ENCODE results near the gene FAM193A. TPM values are rescaled to one million over a fixed set of nuclear protein-coding genes. Genes with fewer than 3 reads are reported as not detected.
A peak's percentile ranks its signal among the peaks of the same experiment; 100 is the strongest.
"Not testable (repeated sequence)": the region's sequence is repeated elsewhere in the genome, so short reads cannot be mapped to it uniquely, and the experiment has no call there.

Gene FAM193A
- total and polyA plus RNA-seq, 3 experiments from 2014 or later = 4.9 to 26.9 (median 25.8) TPM

- peaks cover 10% of the 10 kb centered on the region for H3K36me3 ChIP-seq (ENCODE audit: insufficient read depth, low read length)
- H3K27me3 ChIP-seq (ENCODE audit: insufficient read depth, low read length, poor library complexity, severe bottlenecking) = no peaks in the 10 kb centered on the region
- Mint-ChIP-seq H3K27me3 (no peaks in the 10 kb centered on the region), H3K36me3 (peaks cover 13 to 56% (median 31%) of the 10 kb centered on the region in 3 donors), H3K4me3 (peak overlapping the region in 1 of 7 donors; percentile 18), H3K27ac (no peak overlapping the region), H3K9me3 (peaks cover 2 to 16% (median 13%) of the 10 kb centered on the region in 5 donors), H3K4me1 (peaks cover 0 to 3% (median 0%) of the 10 kb centered on the region in 3 donors)
- ChIA-PET CTCF (interaction anchor here (1.8 kb wide), 1 partner anchor 32 kb away, joined by 6 read pairs; no protein-coding TSS in a partner anchor), POLR2A (no interaction called here)
- peaks cover 6% of the 10 kb centered on the region for H3K9me3 ChIP-seq (ENCODE audit: low read length)
- no peak overlapping the region for H3K4me3 ChIP-seq (ENCODE audit: low read length)
- H3K4me1 ChIP-seq (ENCODE audit: insufficient read depth, low read length) = no peaks in the 10 kb centered on the region
- H3K27ac ChIP-seq (ENCODE audit: low read depth, low read length) = no peak overlapping the region
- DNase-seq = no peak
Measured at GRCh38 chr4:2731907-2732317, 195.5 kb downstream of the FAM193A start.

DNA sequence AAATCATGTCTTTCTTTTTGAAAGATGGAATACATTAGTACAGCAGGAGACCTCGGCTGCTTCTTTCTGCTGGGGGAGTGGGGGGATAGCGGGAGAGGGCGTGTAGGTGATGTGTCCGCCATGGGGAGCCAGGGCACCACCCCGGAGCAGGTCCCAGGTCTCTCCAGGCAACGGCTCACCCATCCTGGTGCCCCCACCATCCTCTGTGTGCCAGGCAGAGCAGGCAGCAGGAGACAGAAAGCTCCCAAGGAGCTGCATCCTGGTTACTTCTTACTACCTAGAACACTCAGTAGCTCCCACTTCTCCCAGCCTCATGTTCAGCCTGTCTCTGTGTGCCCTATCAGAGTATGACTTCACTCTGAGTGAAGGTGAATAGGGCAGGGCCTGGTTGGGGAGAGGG lies 196.1 kb downstream of the FAM193A start:
- Histone ChIP-seq H3K36me3 (ENCODE audit: insufficient read depth, low read length) (peaks cover 10% of the 10 kb centered on the region), H3K9me3 (ENCODE audit: low read length) (peaks cover 6% of the 10 kb centered on the region), H3K27me3 (ENCODE audit: insufficient read depth, low read length, poor library complexity, severe bottlenecking) (no peaks in the 10 kb centered on the region), H3K4me1 (ENCODE audit: insufficient read depth, low read length) (no peaks in the 10 kb centered on the region), H3K4me3 (ENCODE audit: low read length) (no peak overlapping the region), H3K27ac (ENCODE audit: low read depth, low read length) (no peak overlapping the region)
- ChIA-PET CTCF (no interaction called here), POLR2A (no interaction called here)
- no peaks in the 10 kb centered on the region for H3K27me3 Mint-ChIP-seq
- peaks cover 0 to 3% (median 0%) of the 10 kb centered on the region in 3 donors for H3K4me1 Mint-ChIP-seq
- peaks cover 2 to 16% (median 13%) of the 10 kb centered on the region in 5 donors for H3K9me3 Mint-ChIP-seq
- peak overlapping the region in 1 of 8 donors; percentile 80 for H3K27ac Mint-ChIP-seq
- peaks cover 13 to 53% (median 31%) of the 10 kb centered on the region in 3 donors for H3K36me3 Mint-ChIP-seq
- no peak overlapping the region for H3K4me3 Mint-ChIP-seq
- no peak for DNase-seq

GRCh38 chr4:2733001-2733843 lies 196.8 kb downstream of the FAM193A start:
- H3K9me3 Mint-ChIP-seq = peaks cover 2 to 16% (median 13%) of the 10 kb centered on the region in 5 donors
- CTCF ChIA-PET = no interaction called here
- H3K4me1 ChIP-seq (ENCODE audit: insufficient read depth, low read length) = no peaks in the 10 kb centered on the region
- H3K36me3 ChIP-seq (ENCODE audit: insufficient read depth, low read length) = peaks cover 10% of the 10 kb centered on the region
- no peak overlapping the region for H3K27ac ChIP-seq (ENCODE audit: low read depth, low read length)
- H3K4me1 Mint-ChIP-seq = peaks cover 0 to 3% (median 0%) of the 10 kb centered on the region in 3 donors
- no peak for DNase-seq
- H3K36me3 Mint-ChIP-seq = peaks cover 13 to 51% (median 31%) of the 10 kb centered on the region in 3 donors
- H3K4me3 Mint-ChIP-seq = peak overlapping the region in 1 of 7 donors; percentile 75
- no peaks in the 10 kb centered on the region for H3K27me3 ChIP-seq (ENCODE audit: insufficient read depth, low read length, poor library complexity, severe bottlenecking)
- H3K27me3 Mint-ChIP-seq = no peaks in the 10 kb centered on the region
- peaks cover 6% of the 10 kb centered on the region for H3K9me3 ChIP-seq (ENCODE audit: low read length)
- POLR2A ChIA-PET = no interaction called here
- peak overlapping the region in 4 of 8 donors; percentile 33 to 82 (median 60) for H3K27ac Mint-ChIP-seq
- no peak overlapping the region for H3K4me3 ChIP-seq (ENCODE audit: low read length)

- peaks cover 0 to 3% (median 0%) of the 10 kb centered on the region in 3 donors for H3K4me1 Mint-ChIP-seq
Measured at GRCh38 chr4:2733844-2734574, 197.6 kb downstream of the FAM193A start.

GRCh38 chr4:2734612-2735011 lies 198.2 kb downstream of the FAM193A start:
- Mint-ChIP-seq H3K27me3 (no peaks in the 10 kb centered on the region), H3K36me3 (peaks cover 13 to 41% (median 31%) of the 10 kb centered on the region in 3 donors)
- CTCF ChIA-PET = no interaction called here

More at GRCh38 chr4:2733844-2734574, 197.6 kb downstream of the FAM193A start:
- H3K4me3 ChIP-seq (ENCODE audit: low read length) = no peak overlapping the region
- Mint-ChIP-seq H3K36me3 (peaks cover 13 to 47% (median 31%) of the 10 kb centered on the region in 3 donors), H3K9me3 (peaks cover 2 to 16% (median 13%) of the 10 kb centered on the region in 5 donors), H3K27me3 (no peaks in the 10 kb centered on the region), H3K4me3 (no peak overlapping the region), H3K27ac (peak overlapping the region in 3 of 8 donors; percentile 12 to 82 (median 33))
- DNase-seq = no peak
- CTCF ChIA-PET = no interaction called here
- H3K27me3 ChIP-seq (ENCODE audit: insufficient read depth, low read length, poor library complexity, severe bottlenecking) = no peaks in the 10 kb centered on the region
- POLR2A ChIA-PET = no interaction called here
- peaks cover 6% of the 10 kb centered on the region for H3K9me3 ChIP-seq (ENCODE audit: low read length)
- peaks cover 10% of the 10 kb centered on the region for H3K36me3 ChIP-seq (ENCODE audit: insufficient read depth, low read length)
- no peaks in the 10 kb centered on the region for H3K4me1 ChIP-seq (ENCODE audit: insufficient read depth, low read length)
- no peak overlapping the region for H3K27ac ChIP-seq (ENCODE audit: low read depth, low read length)

GRCh38 chr4:2735869-2736268 lies 199.4 kb downstream of the FAM193A start:
- no peak for DNase-seq
- CTCF ChIA-PET = no interaction called here
- Mint-ChIP-seq H3K36me3 (peaks cover 13 to 43% (median 31%) of the 10 kb centered on the region in 3 donors), H3K9me3 (peaks cover 2 to 16% (median 13%) of the 10 kb centered on the region in 5 donors), H3K4me3 (no peak overlapping the region), H3K27me3 (no peaks in the 10 kb centered on the region), H3K4me1 (peaks cover 0 to 5% (median 0%) of the 10 kb centered on the region in 3 donors), H3K27ac (peak overlapping the region in 1 of 8 donors; percentile 5)
- Histone ChIP-seq H3K27me3 (ENCODE audit: insufficient read depth, low read length, poor library complexity, severe bottlenecking) (no peaks in the 10 kb centered on the region), H3K4me1 (ENCODE audit: insufficient read depth, low read length) (no peaks in the 10 kb centered on the region), H3K9me3 (ENCODE audit: low read length) (peaks cover 6% of the 10 kb centered on the region), H3K27ac (ENCODE audit: low read depth, low read length) (no peak overlapping the region), H3K4me3 (ENCODE audit: low read length) (no peak overlapping the region), H3K36me3 (ENCODE audit: insufficient read depth, low read length) (peaks cover 10% of the 10 kb centered on the region)
- POLR2A ChIA-PET = no interaction called here

More at GRCh38 chr4:2734612-2735011, 198.2 kb downstream of the FAM193A start:
- peak overlapping the region in 5 of 8 donors; percentile 2 to 52 (median 12) for H3K27ac Mint-ChIP-seq
- H3K4me3 Mint-ChIP-seq = no peak overlapping the region
- Histone ChIP-seq H3K36me3 (ENCODE audit: insufficient read depth, low read length) (peaks cover 10% of the 10 kb centered on the region), H3K27me3 (ENCODE audit: insufficient read depth, low read length, poor library complexity, severe bottlenecking) (no peaks in the 10 kb centered on the region), H3K9me3 (ENCODE audit: low read length) (peaks cover 6% of the 10 kb centered on the region), H3K27ac (ENCODE audit: low read depth, low read length) (no peak overlapping the region), H3K4me3 (ENCODE audit: low read length) (no peak overlapping the region), H3K4me1 (ENCODE audit: insufficient read depth, low read length) (no peaks in the 10 kb centered on the region)
- DNase-seq = no peak
- peaks cover 0 to 3% (median 0%) of the 10 kb centered on the region in 3 donors for H3K4me1 Mint-ChIP-seq
- peaks cover 2 to 16% (median 13%) of the 10 kb centered on the region in 5 donors for H3K9me3 Mint-ChIP-seq
- POLR2A ChIA-PET = no interaction called here

GRCh38 chr4:2738296-2738695 lies 201.8 kb downstream of the FAM193A start:
- CTCF ChIA-PET; H3K4me1 Mint-ChIP-seq; H3K36me3 ChIP-seq (ENCODE audit: insufficient read depth, low read length); H3K27me3 ChIP-seq (ENCODE audit: insufficient read depth, low read length, poor library complexity, severe bottlenecking); H3K9me3 ChIP-seq (ENCODE audit: low read length); H3K27ac ChIP-seq (ENCODE audit: low read depth, low read length); H3K4me3 ChIP-seq (ENCODE audit: low read length); DNase-seq; H3K27me3 Mint-ChIP-seq; POLR2A ChIA-PET; H3K4me1 ChIP-seq (ENCODE audit: insufficient read depth, low read length): not testable (repeated sequence)
- H3K27ac Mint-ChIP-seq = peak overlapping the region in 4 of 8 donors; percentile 3 to 59 (median 52)
- peaks cover 10 to 47% (median 22%) of the 10 kb centered on the region in 3 donors for H3K36me3 Mint-ChIP-seq
- peak overlapping the region in 1 of 7 donors; percentile 35 for H3K4me3 Mint-ChIP-seq
- H3K9me3 Mint-ChIP-seq = peaks cover 2 to 16% (median 13%) of the 10 kb centered on the region in 5 donors
